Ramos (cell line): ENCODE data around the gene NUDT6.

Source experiments
- in situ Hi-C: fragments of 300-500 bp; cut with MboI; formaldehyde crosslinking; loops from one replicate; pipeline ENCODE4 v1.14.3; 2022; ENCODE audit warnings: low sequenced_read_pairs; ENCODE audit not compliant: unreplicated experiment

Gene NUDT6

DNA sequence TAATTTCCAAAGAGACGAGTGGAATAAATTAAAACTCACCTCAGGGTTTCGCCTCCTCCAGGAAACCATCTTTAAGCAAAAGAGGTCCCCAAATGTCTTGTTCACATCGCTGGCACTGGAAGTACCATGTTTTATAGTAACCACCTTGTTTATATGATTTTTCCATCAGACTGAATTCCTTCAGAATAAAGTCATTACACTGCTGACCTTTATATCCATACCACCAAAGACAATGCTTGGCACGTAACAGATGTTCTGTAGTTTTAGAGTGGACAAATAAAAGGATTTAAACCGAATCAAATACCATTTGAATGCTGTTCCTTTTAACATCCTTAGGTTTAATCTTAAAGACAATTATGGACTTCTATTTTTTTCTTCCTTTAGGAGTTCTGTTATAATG is 4.7 kb downstream of the NUDT6 start:
- in situ Hi-C loops: no loop called here

- in situ Hi-C loops: no loop called here
Measured at GRCh38 chr4:122914938-122915337, 7.5 kb downstream of the NUDT6 start.

DNA sequence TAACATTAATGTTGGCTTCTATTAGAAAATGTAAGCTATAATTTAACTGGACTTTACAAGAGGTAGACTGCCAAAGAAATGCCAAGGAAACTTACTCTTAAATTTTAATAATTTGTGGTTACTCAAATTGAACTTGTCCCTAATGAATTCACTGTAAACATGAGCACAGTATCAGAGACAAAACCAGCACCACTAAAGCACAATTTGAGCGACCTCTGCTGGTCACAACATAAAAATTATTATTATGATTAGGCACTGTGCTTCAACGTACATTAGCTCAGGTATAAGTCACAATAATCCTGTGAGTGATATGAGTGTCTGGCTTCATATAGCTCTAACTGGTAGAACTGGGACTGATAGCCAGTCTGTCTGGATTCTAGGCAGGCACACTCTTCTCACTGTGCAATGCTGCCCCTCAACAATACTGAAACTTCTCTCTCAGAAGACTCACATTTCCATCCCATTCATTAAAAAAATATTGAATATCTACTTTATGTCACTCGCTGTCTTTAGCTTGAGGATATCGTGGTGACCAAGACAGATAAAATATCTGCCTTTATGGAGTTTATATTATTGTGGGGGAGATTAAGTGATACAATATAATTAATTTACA is 8.0 kb downstream of the NUDT6 start:
- in situ Hi-C loops: no loop called here

DNA sequence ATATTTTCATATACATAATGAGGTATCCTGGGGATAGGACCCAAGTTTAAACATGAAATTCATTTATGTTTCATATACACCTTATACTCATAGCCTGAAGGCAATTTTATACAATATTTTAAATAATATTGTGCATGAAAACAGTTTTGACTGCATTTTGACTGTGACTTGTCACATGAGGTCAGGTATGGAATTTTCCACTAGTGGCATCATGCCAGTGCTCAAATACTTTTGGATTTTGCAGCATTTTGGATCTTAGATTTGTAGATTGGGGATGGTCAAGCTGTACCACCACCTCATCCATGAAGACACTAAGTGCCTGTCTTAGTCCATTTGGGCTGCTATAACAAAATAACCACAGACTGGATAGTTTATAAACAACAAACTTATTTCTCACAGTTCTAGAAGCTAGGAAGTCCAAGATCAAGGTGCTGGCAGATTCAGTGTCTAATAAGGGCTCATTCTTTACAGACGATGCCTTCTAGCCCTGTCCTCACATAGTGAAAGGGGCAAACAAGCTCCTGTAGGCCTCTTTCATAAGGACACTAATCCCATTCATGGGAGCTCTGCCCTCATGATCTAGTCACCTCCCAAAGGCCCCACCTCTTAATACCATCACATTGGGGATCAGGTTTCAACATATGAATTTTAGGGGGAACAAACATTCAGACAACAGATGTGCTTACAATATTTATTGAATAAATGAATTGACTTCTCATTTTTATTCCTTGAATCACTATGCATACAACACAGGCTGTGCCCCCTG is 9.4 kb downstream of the NUDT6 start:
- in situ Hi-C loops: no loop called here

DNA sequence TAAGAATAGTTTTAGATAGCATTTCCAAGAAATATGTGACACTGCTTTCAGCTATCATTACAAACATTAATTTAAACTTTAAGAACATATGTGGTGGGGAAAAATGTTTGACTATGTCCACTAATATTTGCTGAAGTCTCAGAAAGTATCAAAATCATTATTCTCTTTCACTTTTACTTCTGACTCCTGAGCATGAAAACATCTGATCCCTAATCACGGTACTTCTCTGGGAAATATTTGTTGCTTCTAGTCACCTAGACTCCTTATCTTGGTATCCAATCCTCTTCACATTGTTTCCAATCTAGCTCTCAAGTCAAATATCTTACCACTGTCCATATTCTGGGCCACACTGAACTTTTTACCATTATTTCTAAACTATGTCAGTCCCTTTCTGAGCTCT is 10.8 kb downstream of the NUDT6 start:
- in situ Hi-C loops: no loop called here

- in situ Hi-C loops: no loop called here
Measured at GRCh38 chr4:122909683-122910082, 12.7 kb downstream of the NUDT6 start.

- in situ Hi-C loops: no loop called here
Measured at GRCh38 chr4:122908223-122908622, 14.2 kb downstream of the NUDT6 start.

GRCh38 chr4:122906859-122907305 is 15.5 kb downstream of the NUDT6 start:
- in situ Hi-C loops: no loop called here

- in situ Hi-C loops: no loop called here
Measured at GRCh38 chr4:122903766-122904288, 18.6 kb downstream of the NUDT6 start.

- in situ Hi-C loops: no loop called here
Measured at GRCh38 chr4:122901247-122902010, 21.0 kb downstream of the NUDT6 start.

DNA sequence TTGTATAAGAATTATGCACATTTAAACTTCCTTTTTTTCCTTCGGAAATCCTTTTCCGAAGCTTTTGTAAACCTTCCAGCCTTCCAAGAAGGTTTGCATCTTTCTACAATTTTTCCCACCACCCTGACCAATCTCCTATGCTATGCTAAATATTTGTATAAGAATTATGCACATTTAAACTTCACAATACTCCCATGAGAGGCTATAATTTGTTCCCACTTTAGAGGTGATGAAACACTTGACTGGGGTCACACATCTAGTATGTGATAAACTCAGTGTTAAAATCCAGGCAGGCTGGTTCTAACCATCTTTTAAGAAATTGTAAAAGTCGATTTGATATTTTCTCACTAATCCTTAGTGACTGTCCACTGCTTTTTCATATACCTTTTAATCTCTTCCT is 22.1 kb downstream of the NUDT6 start:
- in situ Hi-C loops: no loop called here

DNA sequence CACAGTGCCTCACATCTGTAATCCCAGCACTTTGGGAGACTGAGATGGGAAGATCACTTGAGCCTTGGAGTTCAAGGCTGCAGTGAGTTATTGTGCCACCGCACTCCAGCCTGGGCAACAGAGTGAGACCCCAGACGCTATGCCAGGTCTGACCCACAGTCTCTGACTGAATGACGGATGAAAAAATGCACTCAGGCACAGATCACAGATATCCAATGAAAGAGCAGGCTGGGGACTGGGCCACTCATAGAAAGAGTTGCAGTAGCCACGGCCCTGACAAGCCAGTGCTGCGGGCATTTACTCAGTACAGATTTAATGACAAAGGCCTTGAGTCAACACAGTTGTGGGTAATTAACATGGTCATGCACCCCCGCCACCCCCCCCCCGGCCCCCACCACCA is 22.7 kb downstream of the NUDT6 start:
- in situ Hi-C loops: no loop called here

DNA sequence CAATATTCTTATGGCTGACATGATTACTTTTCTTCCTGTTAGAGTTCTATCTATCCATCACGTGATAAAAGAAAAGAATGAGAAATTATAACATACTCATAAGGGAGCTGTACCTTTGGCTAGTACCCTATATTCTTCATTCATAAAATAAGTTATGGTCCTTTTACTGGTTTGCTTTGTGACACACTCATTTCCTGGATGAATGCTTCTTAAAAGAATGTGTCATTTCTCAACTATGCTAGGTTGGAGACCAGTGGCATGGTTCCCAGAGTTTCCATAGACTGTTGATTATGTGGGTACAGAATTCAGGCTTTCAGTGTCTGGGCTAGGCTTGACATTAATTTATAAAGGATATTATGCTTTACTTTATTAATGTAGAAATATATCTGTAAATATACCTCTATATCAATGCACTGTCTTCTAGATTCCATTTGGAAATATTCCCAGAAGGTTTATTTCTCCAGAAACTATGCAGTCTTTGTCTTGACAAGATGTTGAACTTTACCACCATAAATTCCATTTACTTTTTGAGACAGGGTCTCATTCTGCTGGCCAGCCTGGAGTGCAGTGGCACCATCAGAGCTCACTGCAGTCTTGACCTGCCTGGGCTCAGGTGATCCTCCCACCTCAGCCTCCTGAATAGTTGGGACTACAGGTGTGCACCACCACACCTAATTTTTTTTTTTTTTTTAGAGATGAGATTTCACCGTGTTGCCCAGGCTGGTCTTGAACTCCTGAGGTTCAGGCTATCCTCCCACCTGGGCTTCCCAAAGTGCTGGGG is 23.8 kb downstream of the NUDT6 start:
- in situ Hi-C loops: no loop called here

DNA sequence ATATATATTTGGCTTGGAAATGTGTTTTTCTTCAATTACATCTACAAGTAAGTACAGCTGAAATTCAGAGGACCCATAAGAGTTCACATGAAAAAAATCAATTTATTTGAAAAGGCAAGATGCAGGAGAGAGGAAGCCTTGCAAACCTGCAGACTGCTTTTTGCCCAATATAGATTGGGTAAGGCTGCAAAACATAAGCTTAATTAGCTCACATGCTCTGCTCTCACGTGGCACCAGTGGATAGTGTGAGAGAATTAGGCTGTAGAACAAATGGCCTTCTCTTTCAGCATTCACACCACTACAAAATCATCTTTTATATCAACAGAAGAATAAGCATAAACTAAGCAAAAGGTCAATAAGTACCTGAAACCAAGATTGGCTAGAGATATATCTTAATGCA is 26.1 kb downstream of the NUDT6 start:
- in situ Hi-C loops: no loop called here

- in situ Hi-C loops: no loop called here
Measured at GRCh38 chr4:122895336-122895995, 26.9 kb downstream of the NUDT6 start.

GRCh38 chr4:122894827-122895226 is 27.6 kb downstream of the NUDT6 start:
- in situ Hi-C loops: no loop called here

GRCh38 chr4:122890147-122890795 is 32.1 kb downstream of the NUDT6 start:
- in situ Hi-C loops: no loop called here

DNA sequence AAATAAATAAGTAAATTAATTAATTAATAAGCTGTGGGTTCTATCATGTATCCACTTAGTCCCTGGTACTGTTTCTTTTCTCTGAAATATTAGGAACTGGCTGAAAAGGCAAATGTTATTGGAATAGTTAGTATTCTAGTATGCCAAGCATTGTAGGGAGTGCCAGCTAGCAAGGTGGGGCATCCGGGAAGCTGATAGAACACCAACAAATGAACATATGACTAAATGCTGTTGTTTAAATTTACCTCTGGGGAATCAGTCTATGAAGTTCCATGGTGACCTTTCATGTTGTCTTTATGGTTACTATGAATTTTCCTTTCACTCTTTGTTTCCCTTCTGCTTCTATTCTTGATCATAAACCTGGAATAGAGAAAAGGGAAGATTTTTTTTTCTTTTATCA is 32.7 kb downstream of the NUDT6 start:
- in situ Hi-C loops: no loop called here

GRCh38 chr4:122884499-122884898 is 37.9 kb downstream of the NUDT6 start:
- in situ Hi-C loops: no loop called here
